Smooth muscle cell (in vitro differentiated cells): Measurements from ENCODE around the gene OLIG2. TPM values are rescaled to one million over a fixed set of nuclear protein-coding genes. Genes with fewer than 3 reads are reported as not detected.

Source experiments
- DNase-seq: peaks from one replicate; lab custom pipeline; 2025; ENCODE audit not compliant: unreplicated experiment; lab: John Stamatoyannopoulos, UW
- H2AFZ ChIP-seq: fragments of 200-600 bp; sonication (generic); 2 replicates; pipeline ENCODE4 v1.6.0; 2016; ENCODE audit warnings: antibody characterized with exemption, low read depth, mild to moderate bottlenecking
- H3F3A ChIP-seq: fragments of 200-600 bp; sonication (generic); 2 replicates; pipeline ENCODE4 v1.6.0; 2017; ENCODE audit warnings: antibody characterized with exemption, low read depth
- H3K27ac ChIP-seq: fragments of 200-600 bp; sonication (generic); 2 replicates; pipeline ENCODE4 v1.5.1; 2016; ENCODE audit warnings: low read depth, mild to moderate bottlenecking
- H3K27me3 ChIP-seq: fragments of 200-600 bp; sonication (generic); 2 replicates; pipeline ENCODE4 v1.6.1; 2016; ENCODE audit warnings: low read depth, mild to moderate bottlenecking
- H3K36me3 ChIP-seq: fragments of 200-600 bp; sonication (generic); 2 replicates; pipeline ENCODE4 v1.5.1; 2016; ENCODE audit warnings: low read depth
- H3K4me1 ChIP-seq: fragments of 200-600 bp; sonication (generic); 2 replicates; pipeline ENCODE4 v1.5.1; 2016; ENCODE audit warnings: low read depth
- H3K4me2 ChIP-seq: fragments of 200-600 bp; sonication (generic); 2 replicates; pipeline ENCODE4 v1.6.0; 2016; ENCODE audit warnings: mild to moderate bottlenecking
- H3K4me3 ChIP-seq: fragments of 200-600 bp; sonication (generic); 2 replicates; pipeline ENCODE4 v1.5.1; 2016; ENCODE audit warnings: mild to moderate bottlenecking
- H3K79me2 ChIP-seq: fragments of 200-600 bp; sonication (generic); 2 replicates; pipeline ENCODE4 v1.6.0; 2016; ENCODE audit warnings: low read depth, mild to moderate bottlenecking
- H3K9ac ChIP-seq: fragments of 200-600 bp; sonication (generic); 2 replicates; pipeline ENCODE4 v1.6.0; 2016; ENCODE audit warnings: low read depth
- H3K9me3 ChIP-seq: fragments of 200-600 bp; sonication (generic); replicated peaks from 2 replicates; pipeline ENCODE4 v1.5.1; 2016; ENCODE audit warnings: low read depth
- H4K20me1 ChIP-seq: fragments of 200-600 bp; sonication (generic); 2 replicates; pipeline ENCODE4 v1.6.0; 2016; ENCODE audit warnings: low read depth
- WGBS: methylation state at CpG from one replicate; pipeline ENCODE4 v1.1.7; 2016; ENCODE audit warnings: low lambda C conversion rate; 5-methylcytosine and 5-hydroxymethylcytosine counted together
- polyA plus RNA-seq: library from polyadenylated mRNA; unstranded; fragments of >200 nt; fragmentation: Nextera tagmentation; extraction: Ambion mirVana; gene quantifications from 2 replicates; pipeline ENCODE4 v1.2.1, GENCODE V29; 2016
- total RNA-seq: library from RNA; depleted of rRNA; stranded (reverse); fragments of >200 nt; gene quantifications from 2 replicates; pipeline ENCODE4 v1.2.3, GENCODE V29; 2014
- TF ChIP-seq, protein P1 (sequence below): fragments of 200-600 bp; sonication (generic); IDR thresholded peaks from 2 replicates; pipeline ENCODE4 v1.5.1; 2017; ENCODE audit warnings: borderline replicate concordance, mild to moderate bottlenecking, antibody characterized with exemption; ENCODE audit not compliant: insufficient read depth, poor library complexity, severe bottlenecking

OLIG2 gene
- total and polyA plus RNA-seq, 2 experiments from 2014 or later, result not detected

DNA sequence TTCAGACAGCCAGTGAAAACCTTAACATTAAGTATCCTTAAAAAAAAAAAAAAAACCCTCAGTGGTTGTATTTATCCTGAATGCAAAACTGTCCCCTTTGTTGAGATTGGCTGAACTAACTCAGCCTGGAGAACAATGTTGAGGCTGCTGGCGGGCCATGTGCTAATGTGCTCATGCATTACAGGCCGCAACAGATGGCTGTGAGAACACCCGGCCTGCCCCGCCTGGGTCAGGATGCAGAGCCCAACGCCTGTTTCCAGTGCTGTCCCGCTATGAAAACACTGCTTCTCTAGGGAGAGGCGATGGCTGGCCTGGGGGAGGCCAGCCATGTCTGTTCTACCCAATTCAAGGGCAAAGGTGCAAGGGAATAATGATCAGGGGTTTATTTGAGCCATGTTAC lies 13.8 kb downstream of the OLIG2 start:
- H3K4me2 ChIP-seq, result no peak overlapping the region
- no peaks in the 10 kb centered on the region for H4K20me1 ChIP-seq
- no peak overlapping the region for H3K27ac ChIP-seq
- DNase-seq, result no peak
- H3K9me3 ChIP-seq, result no peaks in the 10 kb centered on the region
- H3K4me3 ChIP-seq, result no peak overlapping the region
- H3K27me3 ChIP-seq, result peaks cover 27% of the 10 kb centered on the region
- H3K4me1 ChIP-seq, result no peaks in the 10 kb centered on the region
- no peaks in the 10 kb centered on the region for H3F3A ChIP-seq
- no peak overlapping the region for H3K9ac ChIP-seq
- no peaks in the 10 kb centered on the region for H3K36me3 ChIP-seq
- WGBS, result 80% methylated on average over 7 of the region's 7 CpGs
- H2AFZ ChIP-seq, result no peak overlapping the region
- TF ChIP-seq, protein P1, sequence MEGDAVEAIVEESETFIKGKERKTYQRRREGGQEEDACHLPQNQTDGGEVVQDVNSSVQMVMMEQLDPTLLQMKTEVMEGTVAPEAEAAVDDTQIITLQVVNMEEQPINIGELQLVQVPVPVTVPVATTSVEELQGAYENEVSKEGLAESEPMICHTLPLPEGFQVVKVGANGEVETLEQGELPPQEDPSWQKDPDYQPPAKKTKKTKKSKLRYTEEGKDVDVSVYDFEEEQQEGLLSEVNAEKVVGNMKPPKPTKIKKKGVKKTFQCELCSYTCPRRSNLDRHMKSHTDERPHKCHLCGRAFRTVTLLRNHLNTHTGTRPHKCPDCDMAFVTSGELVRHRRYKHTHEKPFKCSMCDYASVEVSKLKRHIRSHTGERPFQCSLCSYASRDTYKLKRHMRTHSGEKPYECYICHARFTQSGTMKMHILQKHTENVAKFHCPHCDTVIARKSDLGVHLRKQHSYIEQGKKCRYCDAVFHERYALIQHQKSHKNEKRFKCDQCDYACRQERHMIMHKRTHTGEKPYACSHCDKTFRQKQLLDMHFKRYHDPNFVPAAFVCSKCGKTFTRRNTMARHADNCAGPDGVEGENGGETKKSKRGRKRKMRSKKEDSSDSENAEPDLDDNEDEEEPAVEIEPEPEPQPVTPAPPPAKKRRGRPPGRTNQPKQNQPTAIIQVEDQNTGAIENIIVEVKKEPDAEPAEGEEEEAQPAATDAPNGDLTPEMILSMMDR, result no peak
- H3K79me2 ChIP-seq, result no peaks in the 10 kb centered on the region

DNA sequence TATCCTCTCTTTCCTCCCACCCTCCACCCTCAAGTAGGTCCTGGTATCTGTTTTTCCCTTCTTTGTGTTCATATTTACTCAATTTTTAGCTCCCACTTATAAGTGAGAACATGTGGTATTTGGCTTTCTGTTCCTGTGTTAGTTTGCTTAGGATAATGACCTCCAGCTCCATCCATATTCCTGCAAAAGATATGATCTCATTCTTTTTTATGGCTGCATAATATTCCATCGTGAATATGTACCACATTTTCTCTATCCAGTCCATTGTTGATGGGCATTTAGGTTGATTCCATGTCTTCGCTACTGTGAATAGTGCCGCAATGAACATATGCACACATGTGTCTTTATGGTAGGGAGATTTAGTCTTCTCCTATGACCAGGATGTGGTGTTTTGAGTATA lies 14.5 kb downstream of the OLIG2 start:
- no peak for DNase-seq
- Histone ChIP-seq H3K4me3 (no peak overlapping the region), H3K4me2 (no peak overlapping the region), H3K4me1 (no peaks in the 10 kb centered on the region), H4K20me1 (no peaks in the 10 kb centered on the region), H2AFZ (no peak overlapping the region), H3K9me3 (no peaks in the 10 kb centered on the region), H3K9ac (no peak overlapping the region), H3K36me3 (no peaks in the 10 kb centered on the region), H3K79me2 (no peaks in the 10 kb centered on the region), H3K27me3 (peaks cover 27% of the 10 kb centered on the region), H3K27ac (no peak overlapping the region), H3F3A (no peaks in the 10 kb centered on the region)
- WGBS, result 94% methylated on average over 3 of the region's 3 CpGs
- TF ChIP-seq, protein P1, result no peak

DNA sequence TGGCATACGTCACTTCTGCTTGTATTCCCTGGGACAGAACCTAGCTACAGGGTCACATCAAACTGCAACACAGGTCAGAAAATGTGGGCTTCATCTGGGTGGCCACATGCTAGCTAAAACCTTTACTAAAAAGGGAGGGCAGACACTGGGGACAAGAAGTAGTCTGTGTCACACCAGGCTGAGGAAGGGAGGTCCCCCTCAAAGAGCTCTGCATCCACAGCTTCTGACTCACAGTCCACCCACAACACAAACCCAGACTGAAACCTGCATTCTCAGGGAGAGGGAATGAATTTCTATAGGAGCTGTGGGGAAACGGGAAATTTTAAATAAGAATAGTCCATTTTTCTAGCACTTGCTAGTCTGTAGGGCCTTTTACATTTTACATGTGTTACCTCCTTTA lies 16.2 kb downstream of the OLIG2 start:
- Histone ChIP-seq H3K27me3 (peaks cover 36% of the 10 kb centered on the region), H3F3A (no peaks in the 10 kb centered on the region), H3K9ac (peak overlapping the region; percentile 20), H3K9me3 (no peaks in the 10 kb centered on the region), H3K4me3 (no peak overlapping the region), H3K27ac (peak overlapping the region; percentile 68), H2AFZ (no peak overlapping the region), H3K4me1 (no peaks in the 10 kb centered on the region), H3K4me2 (peak overlapping the region; percentile 60), H4K20me1 (no peaks in the 10 kb centered on the region), H3K36me3 (no peaks in the 10 kb centered on the region), H3K79me2 (no peaks in the 10 kb centered on the region)
- 59% methylated on average over 2 of the region's 2 CpGs for WGBS
- TF ChIP-seq, protein P1, result no peak
- DNase-seq, result no peak

DNA sequence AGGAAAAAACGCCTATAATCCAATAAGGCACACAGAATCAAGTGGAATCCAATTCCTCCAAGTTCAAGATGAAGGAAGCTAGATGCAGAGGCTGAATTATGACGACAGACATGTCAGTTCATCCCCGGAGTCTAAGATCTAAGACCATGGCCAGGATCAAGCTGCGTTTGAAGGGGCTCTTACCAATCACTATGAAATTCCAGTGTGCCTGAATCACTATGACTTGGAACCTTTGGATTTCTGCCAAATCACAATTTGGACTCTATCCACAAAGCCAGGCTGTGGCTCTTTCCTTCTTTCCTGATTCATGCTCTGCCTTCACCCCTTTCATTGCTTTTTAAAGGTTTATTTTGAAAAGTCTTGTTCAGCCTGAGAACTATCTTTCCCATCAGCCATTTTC lies 17.1 kb downstream of the OLIG2 start:
- Histone ChIP-seq H3K79me2 (no peaks in the 10 kb centered on the region), H4K20me1 (no peaks in the 10 kb centered on the region), H3K36me3 (no peaks in the 10 kb centered on the region), H3K9ac (no peak overlapping the region), H3K4me3 (no peak overlapping the region), H3K27me3 (peaks cover 42% of the 10 kb centered on the region), H3K4me1 (no peaks in the 10 kb centered on the region), H3K27ac (peak overlapping the region; percentile 68), H2AFZ (no peak overlapping the region), H3F3A (no peaks in the 10 kb centered on the region), H3K4me2 (peak overlapping the region; percentile 60), H3K9me3 (no peaks in the 10 kb centered on the region)
- TF ChIP-seq, protein P1, result no peak
- no peak for DNase-seq
- 33% methylated on average over 4 of the region's 4 CpGs for WGBS
